22Rv1 (cell line): ENCODE measurements around the gene KLRK1.

ENCODE experiments used
- CTCF ChIP-seq: fragments of 450-650 bp; IDR thresholded peaks from 2 replicates; pipeline ENCODE4 v1.5.1; 2017; ENCODE audit warnings: mild to moderate bottlenecking
- ZFX ChIP-seq: fragments of 450-650 bp; IDR thresholded peaks from 2 replicates; pipeline ENCODE4 v1.6.1; 2017; ENCODE audit warnings: antibody characterized with exemption, borderline replicate concordance

DNA sequence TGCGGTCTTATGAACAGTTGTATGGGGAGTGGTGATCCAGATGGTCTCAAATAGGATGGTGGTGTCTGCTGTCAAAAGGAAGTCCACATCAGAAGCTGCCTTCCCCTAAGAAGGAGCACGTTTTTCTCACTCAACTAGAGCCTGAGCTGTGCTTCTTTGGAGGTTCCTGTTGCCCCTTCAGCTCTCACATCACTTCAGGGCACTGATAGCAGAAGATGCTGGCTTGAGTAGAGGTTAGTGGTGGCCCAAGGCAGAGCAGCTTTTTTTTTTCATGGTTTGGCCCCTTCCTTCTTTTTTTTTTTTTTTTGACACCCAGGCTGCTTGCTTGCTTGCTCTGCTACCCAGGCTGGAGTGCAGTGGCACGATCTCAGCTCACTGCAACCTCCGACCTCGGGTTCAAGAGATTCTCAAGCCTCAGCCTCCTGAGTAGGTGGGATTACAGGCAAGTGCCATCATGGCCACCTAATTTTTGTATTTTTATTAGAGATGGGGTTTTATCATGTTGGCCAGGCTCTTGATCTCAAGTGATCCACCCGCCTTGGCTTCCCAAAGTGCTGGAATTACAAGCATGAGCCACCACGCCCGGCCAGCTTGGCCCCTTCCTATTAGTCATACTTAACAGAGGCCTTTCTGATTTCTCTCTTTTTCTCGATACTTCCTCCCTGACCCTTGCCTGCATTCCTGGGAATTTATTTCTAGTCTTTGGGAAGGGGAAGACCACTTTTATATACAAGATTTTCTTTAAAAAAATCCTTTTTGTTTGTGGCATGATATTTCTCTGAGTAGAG, 50.6 kb downstream of the KLRK1 start:
- TF ChIP-seq CTCF (no peak), ZFX (no peak)
